Glutamatergic neuron (in vitro differentiated cells): Measurements from ENCODE around the gene ZNF518A. TPM values are rescaled to one million over a fixed set of nuclear protein-coding genes. Genes with fewer than 3 reads are reported as not detected.

Experiments
- DNase-seq: peaks from one replicate; pipeline ENCODE4 v3.0.0; 2022
- H3K27ac Mint-ChIP-seq: one replicate; pipeline ENCODE4 v1.8.0; 2020; ENCODE audit warnings: mild to moderate bottlenecking, mixed read lengths, inconsistent platforms; ENCODE audit not compliant: unreplicated experiment
- H3K27me3 Mint-ChIP-seq: one replicate; pipeline ENCODE4 v1.8.0; 2020; ENCODE audit warnings: mild to moderate bottlenecking, moderate library complexity, mixed read lengths, inconsistent platforms; ENCODE audit not compliant: unreplicated experiment
- H3K36me3 Mint-ChIP-seq: one replicate; pipeline ENCODE4 v1.8.0; 2020; ENCODE audit warnings: mild to moderate bottlenecking, mixed read lengths, inconsistent platforms; ENCODE audit not compliant: unreplicated experiment
- H3K4me1 Mint-ChIP-seq: one replicate; pipeline ENCODE4 v1.8.0; 2020; ENCODE audit warnings: mild to moderate bottlenecking, low read depth, mixed read lengths, inconsistent platforms; ENCODE audit not compliant: unreplicated experiment
- H3K4me3 Mint-ChIP-seq: one replicate; pipeline ENCODE4 v1.8.0; 2020; ENCODE audit warnings: mild to moderate bottlenecking, mixed read lengths, inconsistent platforms; ENCODE audit not compliant: unreplicated experiment
- H3K9me3 Mint-ChIP-seq: one replicate; pipeline ENCODE4 v1.8.0; 2020; ENCODE audit warnings: mild to moderate bottlenecking, moderate library complexity, mixed read lengths, inconsistent platforms; ENCODE audit not compliant: unreplicated experiment
- CTCF ChIP-seq: fragments of 200-600 bp; sonication (generic); IDR thresholded peaks from one replicate; pipeline ENCODE4 v1.5.0; 2021; ENCODE audit not compliant: partially characterized antibody, unreplicated experiment
- total RNA-seq: library from RNA; stranded (reverse); fragmentation: NEBNext Ultra II Directional; extraction: Animal tissue kit (Norgen Biotek cat#: 25700); gene quantifications from one replicate; pipeline ENCODE4 v1.2.1, GENCODE V29; 2021; ENCODE audit not compliant: unreplicated experiment

Gene ZNF518A
- total RNA-seq, 1 donor from 2014 or later = 39.0 TPM

GRCh38 chr10:96136810-96137209 is 6.7 kb downstream of the ZNF518A start:
- H3K27me3 Mint-ChIP-seq = peaks cover 3% of the 10 kb centered on the region
- H3K27ac Mint-ChIP-seq = no peak overlapping the region
- no peak overlapping the region for H3K4me3 Mint-ChIP-seq
- peaks cover 4% of the 10 kb centered on the region for H3K4me1 Mint-ChIP-seq
- H3K36me3 Mint-ChIP-seq = no peaks in the 10 kb centered on the region
- no peaks in the 10 kb centered on the region for H3K9me3 Mint-ChIP-seq
- no peak for DNase-seq
- TF ChIP-seq CTCF = no peak

- Mint-ChIP-seq H3K36me3 (no peaks in the 10 kb centered on the region), H3K9me3 (no peaks in the 10 kb centered on the region), H3K27me3 (peaks cover 3% of the 10 kb centered on the region), H3K4me1 (no peaks in the 10 kb centered on the region), H3K4me3 (no peak overlapping the region), H3K27ac (no peak overlapping the region)
- no peak for TF ChIP-seq CTCF
- DNase-seq = no peak
These were observed 7.5 kb downstream of the ZNF518A start for GRCh38 chr10:96137567-96137966.

- DNase-seq = no peak
- H3K4me3 Mint-ChIP-seq = no peak overlapping the region
- no peak overlapping the region for H3K27ac Mint-ChIP-seq
- H3K4me1 Mint-ChIP-seq = no peaks in the 10 kb centered on the region
- no peaks in the 10 kb centered on the region for H3K9me3 Mint-ChIP-seq
- TF ChIP-seq CTCF = no peak
- no peaks in the 10 kb centered on the region for H3K36me3 Mint-ChIP-seq
- peaks cover 3% of the 10 kb centered on the region for H3K27me3 Mint-ChIP-seq
These were observed 8.0 kb downstream of the ZNF518A start for GRCh38 chr10:96138102-96138501.

- no peak for DNase-seq
- Mint-ChIP-seq H3K4me1 (peaks cover 8% of the 10 kb centered on the region), H3K27ac (no peak overlapping the region), H3K4me3 (no peak overlapping the region), H3K9me3 (no peaks in the 10 kb centered on the region), H3K27me3 (no peaks in the 10 kb centered on the region), H3K36me3 (no peaks in the 10 kb centered on the region)
- TF ChIP-seq CTCF = no peak
These were observed 22.3 kb downstream of the ZNF518A start for GRCh38 chr10:96152437-96152836.

- H3K4me1 Mint-ChIP-seq = peaks cover 8% of the 10 kb centered on the region
- H3K9me3 Mint-ChIP-seq = no peaks in the 10 kb centered on the region
- H3K27me3 Mint-ChIP-seq = no peaks in the 10 kb centered on the region
- no peak overlapping the region for H3K27ac Mint-ChIP-seq
- H3K4me3 Mint-ChIP-seq = no peak overlapping the region
- H3K36me3 Mint-ChIP-seq = no peaks in the 10 kb centered on the region
- TF ChIP-seq CTCF = no peak
- no peak for DNase-seq
These were observed 23.0 kb downstream of the ZNF518A start for GRCh38 chr10:96153070-96153469.
